Measurements from ENCODE around the gene STAP1. TPM values are rescaled to one million over a fixed set of nuclear protein-coding genes. Genes with fewer than 3 reads are reported as not detected.
"Not testable (repeated sequence)": the region's sequence is repeated elsewhere in the genome, so short reads cannot be mapped to it uniquely, and the experiment has no call there.

Gene STAP1
- polyA plus RNA-seq, 1 donor from 2014 or later = not detected

DNA sequence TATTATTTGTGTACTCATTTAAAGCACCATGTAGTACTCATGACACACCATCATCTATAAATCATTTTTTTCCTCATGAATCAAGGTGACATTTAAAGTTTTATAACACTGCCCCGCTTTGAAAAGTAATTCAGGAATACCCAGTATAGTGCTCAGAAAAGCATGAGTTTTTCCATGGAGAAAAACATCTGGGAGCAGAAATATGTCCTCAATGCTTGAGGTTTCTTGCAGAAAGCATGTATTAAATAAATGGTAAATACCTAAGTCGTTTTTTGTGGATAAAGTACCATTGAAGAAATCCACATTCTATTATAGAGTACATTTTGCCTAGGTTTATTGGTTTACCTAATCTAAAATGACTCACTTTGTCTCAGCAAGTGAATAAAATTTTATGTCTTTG is 76.2 kb downstream of the STAP1 start:
- Histone ChIP-seq H3K4me3 (ENCODE audit: low read length) (no peak overlapping the region), H3K9ac (ENCODE audit: low read length) (no peak overlapping the region), H3K9me2 (ENCODE audit: insufficient read depth, low read length) (no peaks in the 10 kb centered on the region), H3K27ac (ENCODE audit: low read length) (no peak overlapping the region), H2AFZ (ENCODE audit: low read depth, low read length) (no peak overlapping the region), H3K9me3 (ENCODE audit: low read length) (no peaks in the 10 kb centered on the region), H3K27me3 (ENCODE audit: insufficient read depth, low read depth, low read length) (no peaks in the 10 kb centered on the region), H3K36me3 (ENCODE audit: insufficient read depth, low read length) (peaks cover 26% of the 10 kb centered on the region), H3K4me2 (ENCODE audit: low read length) (no peak overlapping the region), H4K20me1 (ENCODE audit: insufficient read depth) (no peaks in the 10 kb centered on the region), H3F3A (ENCODE audit: insufficient read depth, low read length, poor library complexity, severe bottlenecking) (no peaks in the 10 kb centered on the region), H3K79me2 (replicated peaks; ENCODE audit: insufficient read depth, low read length) (no peaks in the 10 kb centered on the region)
- TF ChIP-seq TAF1 (IDR thresholded peaks at IDR 0.05; ENCODE audit: low read depth) (no peak), EP300 (conservative IDR thresholded peaks at IDR 0.05; ENCODE audit: poor library complexity, severe bottlenecking) (no peak), POLR2AphosphoS5 (IDR thresholded peaks at IDR 0.05) (no peak), EZH2 (IDR thresholded peaks at IDR 0.05; ENCODE audit: borderline replicate concordance, insufficient read depth, low read length, poor library complexity, severe bottlenecking) (no peak), SMC3 (conservative IDR thresholded peaks at IDR 0.05; ENCODE audit: poor library complexity) (no peak), MXI1 (conservative IDR thresholded peaks at IDR 0.05; ENCODE audit: poor library complexity, severe bottlenecking) (no peak), RAD21 (conservative IDR thresholded peaks at IDR 0.05) (no peak)
- TF ChIP-seq, protein P1, sequence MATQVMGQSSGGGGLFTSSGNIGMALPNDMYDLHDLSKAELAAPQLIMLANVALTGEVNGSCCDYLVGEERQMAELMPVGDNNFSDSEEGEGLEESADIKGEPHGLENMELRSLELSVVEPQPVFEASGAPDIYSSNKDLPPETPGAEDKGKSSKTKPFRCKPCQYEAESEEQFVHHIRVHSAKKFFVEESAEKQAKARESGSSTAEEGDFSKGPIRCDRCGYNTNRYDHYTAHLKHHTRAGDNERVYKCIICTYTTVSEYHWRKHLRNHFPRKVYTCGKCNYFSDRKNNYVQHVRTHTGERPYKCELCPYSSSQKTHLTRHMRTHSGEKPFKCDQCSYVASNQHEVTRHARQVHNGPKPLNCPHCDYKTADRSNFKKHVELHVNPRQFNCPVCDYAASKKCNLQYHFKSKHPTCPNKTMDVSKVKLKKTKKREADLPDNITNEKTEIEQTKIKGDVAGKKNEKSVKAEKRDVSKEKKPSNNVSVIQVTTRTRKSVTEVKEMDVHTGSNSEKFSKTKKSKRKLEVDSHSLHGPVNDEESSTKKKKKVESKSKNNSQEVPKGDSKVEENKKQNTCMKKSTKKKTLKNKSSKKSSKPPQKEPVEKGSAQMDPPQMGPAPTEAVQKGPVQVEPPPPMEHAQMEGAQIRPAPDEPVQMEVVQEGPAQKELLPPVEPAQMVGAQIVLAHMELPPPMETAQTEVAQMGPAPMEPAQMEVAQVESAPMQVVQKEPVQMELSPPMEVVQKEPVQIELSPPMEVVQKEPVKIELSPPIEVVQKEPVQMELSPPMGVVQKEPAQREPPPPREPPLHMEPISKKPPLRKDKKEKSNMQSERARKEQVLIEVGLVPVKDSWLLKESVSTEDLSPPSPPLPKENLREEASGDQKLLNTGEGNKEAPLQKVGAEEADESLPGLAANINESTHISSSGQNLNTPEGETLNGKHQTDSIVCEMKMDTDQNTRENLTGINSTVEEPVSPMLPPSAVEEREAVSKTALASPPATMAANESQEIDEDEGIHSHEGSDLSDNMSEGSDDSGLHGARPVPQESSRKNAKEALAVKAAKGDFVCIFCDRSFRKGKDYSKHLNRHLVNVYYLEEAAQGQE (IDR thresholded peaks at IDR 0.05; ENCODE audit: borderline replicate concordance) = no peak
- TF ChIP-seq, protein P2, sequence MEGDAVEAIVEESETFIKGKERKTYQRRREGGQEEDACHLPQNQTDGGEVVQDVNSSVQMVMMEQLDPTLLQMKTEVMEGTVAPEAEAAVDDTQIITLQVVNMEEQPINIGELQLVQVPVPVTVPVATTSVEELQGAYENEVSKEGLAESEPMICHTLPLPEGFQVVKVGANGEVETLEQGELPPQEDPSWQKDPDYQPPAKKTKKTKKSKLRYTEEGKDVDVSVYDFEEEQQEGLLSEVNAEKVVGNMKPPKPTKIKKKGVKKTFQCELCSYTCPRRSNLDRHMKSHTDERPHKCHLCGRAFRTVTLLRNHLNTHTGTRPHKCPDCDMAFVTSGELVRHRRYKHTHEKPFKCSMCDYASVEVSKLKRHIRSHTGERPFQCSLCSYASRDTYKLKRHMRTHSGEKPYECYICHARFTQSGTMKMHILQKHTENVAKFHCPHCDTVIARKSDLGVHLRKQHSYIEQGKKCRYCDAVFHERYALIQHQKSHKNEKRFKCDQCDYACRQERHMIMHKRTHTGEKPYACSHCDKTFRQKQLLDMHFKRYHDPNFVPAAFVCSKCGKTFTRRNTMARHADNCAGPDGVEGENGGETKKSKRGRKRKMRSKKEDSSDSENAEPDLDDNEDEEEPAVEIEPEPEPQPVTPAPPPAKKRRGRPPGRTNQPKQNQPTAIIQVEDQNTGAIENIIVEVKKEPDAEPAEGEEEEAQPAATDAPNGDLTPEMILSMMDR (IDR thresholded peaks at IDR 0.05; ENCODE audit: poor library complexity, severe bottlenecking) = no peak

GRCh38 chr4:67635331-67635730 is 76.8 kb downstream of the STAP1 start:
- H3K27ac ChIP-seq (ENCODE audit: low read length) = no peak overlapping the region
- H2AFZ ChIP-seq (ENCODE audit: low read depth, low read length) = no peak overlapping the region
- TF ChIP-seq, protein P2 (IDR thresholded peaks at IDR 0.05; ENCODE audit: poor library complexity, severe bottlenecking) = no peak
- TF ChIP-seq POLR2AphosphoS5 (IDR thresholded peaks at IDR 0.05) (no peak), EZH2 (IDR thresholded peaks at IDR 0.05; ENCODE audit: borderline replicate concordance, insufficient read depth, low read length, poor library complexity, severe bottlenecking) (no peak), RAD21 (conservative IDR thresholded peaks at IDR 0.05) (no peak), MXI1 (conservative IDR thresholded peaks at IDR 0.05; ENCODE audit: poor library complexity, severe bottlenecking) (no peak), EP300 (conservative IDR thresholded peaks at IDR 0.05; ENCODE audit: poor library complexity, severe bottlenecking) (no peak), TAF1 (IDR thresholded peaks at IDR 0.05; ENCODE audit: low read depth) (no peak), SMC3 (conservative IDR thresholded peaks at IDR 0.05; ENCODE audit: poor library complexity) (no peak)
- TF ChIP-seq, protein P1 (IDR thresholded peaks at IDR 0.05; ENCODE audit: borderline replicate concordance) = no peak
- no peaks in the 10 kb centered on the region for H3K9me2 ChIP-seq (ENCODE audit: insufficient read depth, low read length)
- no peaks in the 10 kb centered on the region for H3K9me3 ChIP-seq (ENCODE audit: low read length)
- no peak overlapping the region for H3K4me2 ChIP-seq (ENCODE audit: low read length)
- no peak overlapping the region for H3K9ac ChIP-seq (ENCODE audit: low read length)
- no peaks in the 10 kb centered on the region for H3K79me2 ChIP-seq (replicated peaks; ENCODE audit: insufficient read depth, low read length)
- no peaks in the 10 kb centered on the region for H4K20me1 ChIP-seq (ENCODE audit: insufficient read depth)
- no peaks in the 10 kb centered on the region for H3F3A ChIP-seq (ENCODE audit: insufficient read depth, low read length, poor library complexity, severe bottlenecking)
- H3K4me3 ChIP-seq (ENCODE audit: low read length) = no peak overlapping the region
- H3K27me3 ChIP-seq (ENCODE audit: insufficient read depth, low read depth, low read length) = no peaks in the 10 kb centered on the region
- H3K36me3 ChIP-seq (ENCODE audit: insufficient read depth, low read length) = peaks cover 26% of the 10 kb centered on the region

DNA sequence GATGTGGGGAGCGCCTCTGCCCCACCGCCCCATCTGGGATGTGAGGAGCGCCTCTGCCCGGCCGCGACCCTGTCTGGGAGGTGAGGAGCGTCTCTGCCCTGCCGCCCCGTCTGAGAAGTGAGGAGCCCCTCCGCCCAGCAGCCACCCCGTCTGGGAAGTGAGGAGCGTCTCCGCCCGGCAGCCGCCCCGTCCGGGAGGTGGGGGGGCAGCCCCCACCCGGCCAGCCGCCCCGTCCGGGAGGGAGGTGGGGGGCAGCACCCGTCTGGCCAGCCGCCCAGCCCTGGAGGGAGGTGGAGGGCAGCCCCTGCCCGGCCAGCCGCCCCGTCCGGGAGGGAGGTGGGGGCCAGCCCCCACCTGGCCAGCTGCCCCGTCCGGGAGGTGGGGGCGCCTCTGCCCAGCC is 78.5 kb downstream of the STAP1 start:
- not testable (repeated sequence) for H3K4me3 ChIP-seq (ENCODE audit: low read length); H3K27ac ChIP-seq (ENCODE audit: low read length); H3K9me3 ChIP-seq (ENCODE audit: low read length); H3K9me2 ChIP-seq (ENCODE audit: insufficient read depth, low read length); H4K20me1 ChIP-seq (ENCODE audit: insufficient read depth); H3K27me3 ChIP-seq (ENCODE audit: insufficient read depth, low read depth, low read length); H2AFZ ChIP-seq (ENCODE audit: low read depth, low read length); H3K79me2 ChIP-seq (replicated peaks; ENCODE audit: insufficient read depth, low read length); H3K4me2 ChIP-seq (ENCODE audit: low read length); H3K9ac ChIP-seq (ENCODE audit: low read length); H3F3A ChIP-seq (ENCODE audit: insufficient read depth, low read length, poor library complexity, severe bottlenecking)
- peaks cover 26% of the 10 kb centered on the region for H3K36me3 ChIP-seq (ENCODE audit: insufficient read depth, low read length)

All from neural cell (in vitro differentiated cells).